HepG2 (cell line): Measurements from ENCODE around the gene C16orf90. TPM values are rescaled to one million over a fixed set of nuclear protein-coding genes. Genes with fewer than 3 reads are reported as not detected.
A peak's percentile ranks its signal among the peaks of the same experiment; 100 is the strongest.

Experiments used
- ATAC-seq: fragments of 200-7000 bp; cut with Tn5 transposase; 3 replicates; pipeline ENCODE4 v1.9.1; 2020; ENCODE audit warnings: mild to moderate bottlenecking, moderate library complexity
- BruUV-seq: library from RNA; stranded (reverse); fragments of 400-500 nt; replicated peaks from 2 replicates; lab custom pipeline; 2021; lab: Mats Ljungman, UMichigan
- CTCF ChIA-PET: fragments of 300-600 bp; formaldehyde crosslinking; extraction: SDS; loops from one replicate; lab custom pipeline; 2021; ENCODE audit warnings: low total read pairs, inconsistent platforms, low intra/inter-chr PET ratio; lab: Yijun Ruan, JAX
- POLR2A ChIA-PET: fragments of 350-600 bp; sonication (Branson Sonifier 250); formaldehyde crosslinking; loops from one replicate; lab custom pipeline; 2020; ENCODE audit warnings: antibody characterized with exemption, inconsistent platforms; lab: Yijun Ruan, JAX
- DNase-seq: peaks from one replicate; pipeline ENCODE4 v3.0.0-alpha.2; 2015; ENCODE audit warnings: low spot score
- FAIRE-seq: peaks from 3 replicates; lab custom pipeline; 2011; peaks lifted over from hg19 to GRCh38; lab: Jason Lieb, UNC
- H2AFZ ChIP-seq: one replicate; pipeline ENCODE4 v1.6.1; 2011; ENCODE audit warnings: low read length, inconsistent platforms
- H3K27ac ChIP-seq: fragments of 300-600 bp; 3 replicates; pipeline ENCODE4 v1.8.0; 2011; ENCODE audit warnings: mixed run types, mild to moderate bottlenecking, mixed read lengths, low read length, inconsistent platforms; ENCODE audit not compliant: insufficient read depth; ENCODE audit errors: extremely low read length
- H3K27me3 ChIP-seq, 2 experiments: fragments of 200-600 bp in 1 of 2; 2 replicates in 1 of 2; 3 replicates in 1 of 2; pipeline versions ENCODE4 v1.6.0 to v1.8.0; 2011; ENCODE audit warnings: low read length in 2 of 2, mild to moderate bottlenecking in 2 of 2, moderate library complexity in 2 of 2, inconsistent platforms in 1 of 2; ENCODE audit not compliant: insufficient read depth in 2 of 2, control insufficient read depth in 1 of 2
- H3K36me3 ChIP-seq, 2 experiments: fragments of 200-600 bp in 1 of 2; replicated peaks in 1 of 2; 2 replicates in 1 of 2; 3 replicates in 1 of 2; pipeline versions ENCODE4 v1.5.1 to v1.8.0; 2011; ENCODE audit warnings: low read length in 2 of 2, inconsistent platforms in 1 of 2; ENCODE audit not compliant: insufficient read depth in 2 of 2, control insufficient read depth in 1 of 2
- H3K4me1 ChIP-seq: 2 replicates; pipeline ENCODE4 v1.5.1; 2012; ENCODE audit warnings: low read length, inconsistent platforms; ENCODE audit not compliant: insufficient read depth
- H3K4me2 ChIP-seq: 2 replicates; pipeline ENCODE4 v1.6.0; 2011; ENCODE audit warnings: low read depth, low read length, inconsistent platforms
- H3K4me3 ChIP-seq, 3 experiments: fragments of 200-600 bp in 1 of 3; sonication (generic), shearing (Covaris generic) in 1 of 3; replicated peaks in 1 of 3; 2 replicates each; pipeline ENCODE4 v1.5.1; 2011 to 2016; ENCODE audit warnings: low read length in 3 of 3, inconsistent platforms in 2 of 3, low read depth in 2 of 3, mild to moderate bottlenecking in 2 of 3, control low read depth in 1 of 3, mixed read lengths in 1 of 3; ENCODE audit not compliant: insufficient read depth in 1 of 3
- H3K79me2 ChIP-seq: one replicate; pipeline ENCODE4 v1.6.1; 2011; ENCODE audit warnings: low read length, inconsistent platforms; ENCODE audit not compliant: insufficient read depth
- H3K9ac ChIP-seq: 2 replicates; pipeline ENCODE4 v1.6.0; 2011; ENCODE audit warnings: mild to moderate bottlenecking, low read depth, low read length, inconsistent platforms; ENCODE audit not compliant: insufficient read depth
- H3K9me3 ChIP-seq: 2 replicates; pipeline ENCODE4 v1.5.1; 2012; ENCODE audit warnings: mild to moderate bottlenecking, low read length
- H4K20me1 ChIP-seq: 2 replicates; pipeline ENCODE4 v1.6.0; 2011; ENCODE audit warnings: inconsistent platforms, mild to moderate bottlenecking, low read length, moderate library complexity; ENCODE audit not compliant: insufficient read depth
- EED ChIP-seq: sonication (generic); formaldehyde crosslinking; IDR thresholded peaks from 2 replicates; pipeline ENCODE4 v1.5.0; 2020; ENCODE audit warnings: mild to moderate bottlenecking, missing genetic modification reagents
- FOXO1 ChIP-seq: sonication (generic); formaldehyde crosslinking; IDR thresholded peaks from 2 replicates; pipeline ENCODE4 v1.4.0; 2020; ENCODE audit warnings: missing genetic modification reagents
- POGK ChIP-seq: sonication (generic); formaldehyde crosslinking; conservative IDR thresholded peaks from 2 replicates; pipeline ENCODE4 v1.8.0; 2022; ENCODE audit warnings: mild to moderate bottlenecking, moderate library complexity, missing genetic modification reagents
- SOX6 ChIP-seq, 2 experiments: fragments of 450-650 bp in 1 of 2; sonication (generic) in 1 of 2; formaldehyde crosslinking in 1 of 2; IDR thresholded peaks; 2 replicates each; pipeline versions ENCODE4 v1.4.0 to v1.6.1; 2017 to 2020; ENCODE audit warnings: antibody characterized with exemption in 1 of 2, mild to moderate bottlenecking in 1 of 2, missing genetic modification reagents in 1 of 2
- SRSF9 ChIP-seq: fragments of 200-400 bp; formaldehyde crosslinking; IDR thresholded peaks from 2 replicates; pipeline ENCODE4 v1.6.1; 2018; ENCODE audit warnings: borderline replicate concordance, mild to moderate bottlenecking, low read depth, low read length; ENCODE audit not compliant: insufficient read depth, poor library complexity, severe bottlenecking
- SRY ChIP-seq: sonication (generic); formaldehyde crosslinking; IDR thresholded peaks from 2 replicates; pipeline ENCODE4 v1.8.0; 2022; ENCODE audit warnings: mild to moderate bottlenecking, missing genetic modification reagents
- SYNCRIP ChIP-seq: fragments of 200-400 bp; formaldehyde crosslinking; IDR thresholded peaks from 2 replicates; pipeline ENCODE4 v1.6.1; 2018; ENCODE audit warnings: mild to moderate bottlenecking, low read depth, low read length; ENCODE audit not compliant: insufficient read depth
- TRAFD1 ChIP-seq: sonication (generic); formaldehyde crosslinking; IDR thresholded peaks from 2 replicates; pipeline ENCODE4 v1.5.1; 2020; ENCODE audit warnings: missing genetic modification reagents, mild to moderate bottlenecking, borderline replicate concordance
- ZNF12 ChIP-seq: sonication (generic); formaldehyde crosslinking; IDR thresholded peaks from 2 replicates; pipeline ENCODE4 v1.5.0; 2020; ENCODE audit warnings: missing genetic modification reagents
- ZSCAN9 ChIP-seq: IDR thresholded peaks from 2 replicates; pipeline ENCODE4 v1.6.1; 2016; ENCODE audit warnings: borderline replicate concordance
- WGBS: methylation state at CpG from one replicate; pipeline ENCODE4 v1.1.6; 2017; ENCODE audit warnings: low lambda C conversion rate; 5-methylcytosine and 5-hydroxymethylcytosine counted together
- in situ Hi-C: cut with HindIII; loops from 2 replicates; pipeline ENCODE4 v1.10.0; 2017; ENCODE audit warnings: low pct_unique_long_range_greater_than_20kb; ENCODE audit not compliant: extremely low pct_ligation_motif_present
- intact Hi-C: fragments of 100-400 bp; cut with micrococcal nuclease; formaldehyde crosslinking; loops from one replicate; pipeline ENCODE4 v1.10.0; 2022; ENCODE audit not compliant: unreplicated experiment
- polyA plus RNA-seq, 8 experiments: library from polyadenylated mRNA; depleted of rRNA in 3 of 8; stranded (reverse) in 7 of 8; unstranded in 1 of 8; fragments of >200 nt; fragmentation: Illumina TruSeq in 4 of 8; extraction: Trizol in 4 of 8; gene quantifications; 2 replicates each; pipeline versions ENCODE4 v1.2.1 to v1.2.3, GENCODE V29; 2011 to 2016; ENCODE audit warnings: low read depth in 4 of 8, missing spikeins in 1 of 8, mixed read lengths in 1 of 8; ENCODE audit not compliant: insufficient read depth in 1 of 8
- total RNA-seq, 5 experiments: library from RNA; depleted of rRNA; stranded (reverse); fragments of >200 nt; fragmentation: Illumina TruSeq; extraction: Trizol; gene quantifications; 2 replicates each; pipeline ENCODE4 v1.2.3, GENCODE V29; 2016; ENCODE audit warnings: low read depth in 1 of 5
- TF ChIP-seq, protein P1 (sequence below): sonication (generic); formaldehyde crosslinking; IDR thresholded peaks from 2 replicates; pipeline ENCODE4 v1.5.0; 2020; ENCODE audit warnings: mild to moderate bottlenecking, missing genetic modification reagents, borderline replicate concordance

The C16orf90 gene
- total and polyA plus RNA-seq, 2 of the 13 experiments (the other 11 are each of a cell fraction or from before 2014, with no cell fraction given): not detected

DNA sequence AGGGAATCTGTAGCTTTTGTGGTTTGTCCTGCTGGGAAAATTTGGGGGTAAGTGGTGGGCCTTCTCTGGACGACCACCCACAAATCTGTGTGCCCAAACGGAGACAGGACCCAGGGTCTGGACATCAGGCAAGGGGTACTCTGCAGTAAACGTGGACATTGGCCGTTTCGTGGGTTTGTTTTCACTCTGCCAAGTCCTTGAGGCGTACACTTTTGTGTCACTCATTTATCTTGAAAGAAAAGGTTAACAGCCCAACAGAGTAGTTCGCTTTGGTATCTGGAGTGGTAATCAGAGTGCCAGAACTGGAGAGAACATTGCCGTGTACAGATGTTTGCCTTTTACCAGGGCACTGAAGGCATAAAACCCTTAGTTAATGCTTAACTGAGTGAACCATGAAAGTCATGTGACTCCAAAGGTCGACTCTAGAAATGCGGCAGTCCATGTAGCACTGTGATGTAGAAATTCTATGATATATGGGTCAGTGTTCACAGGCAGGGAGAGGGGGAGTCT lies 36.4 kb downstream of the C16orf90 start (continued):
- TF ChIP-seq POGK (CRISPR knock-in tag) (peak; percentile 31; the same call in 1 of the 2 replicates), ZNF12 (CRISPR knock-in tag) (0 out of 2 replicates have a peak, but pooled peaks have one; percentile 10)
- TF ChIP-seq, protein P1, sequence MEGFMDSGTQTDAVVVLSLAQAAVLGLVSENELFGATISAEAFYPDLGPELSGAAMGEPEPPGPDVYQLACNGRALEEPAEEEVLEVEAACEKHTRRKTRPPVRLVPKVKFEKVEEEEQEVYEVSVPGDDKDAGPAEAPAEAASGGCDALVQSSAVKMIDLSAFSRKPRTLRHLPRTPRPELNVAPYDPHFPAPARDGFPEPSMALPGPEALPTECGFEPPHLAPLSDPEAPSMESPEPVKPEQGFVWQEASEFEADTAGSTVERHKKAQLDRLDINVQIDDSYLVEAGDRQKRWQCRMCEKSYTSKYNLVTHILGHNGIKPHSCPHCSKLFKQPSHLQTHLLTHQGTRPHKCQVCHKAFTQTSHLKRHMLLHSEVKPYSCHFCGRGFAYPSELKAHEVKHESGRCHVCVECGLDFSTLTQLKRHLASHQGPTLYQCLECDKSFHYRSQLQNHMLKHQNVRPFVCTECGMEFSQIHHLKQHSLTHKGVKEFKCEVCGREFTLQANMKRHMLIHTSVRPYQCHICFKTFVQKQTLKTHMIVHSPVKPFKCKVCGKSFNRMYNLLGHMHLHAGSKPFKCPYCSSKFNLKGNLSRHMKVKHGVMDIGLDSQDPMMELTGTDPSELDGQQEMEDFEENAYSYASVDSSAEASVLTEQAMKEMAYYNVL (CRISPR knock-in tag): no peak

- Histone ChIP-seq H3K27ac (peak overlapping the region; percentile 91), H3K4me1 (peaks cover 70% of the 10 kb centered on the region)
- FAIRE-seq: no peak
- TF ChIP-seq SYNCRIP (no peak), FOXO1 (CRISPR knock-in tag) (0 out of 2 replicates have a peak, but pooled peaks have one; percentile 10), EED (CRISPR knock-in tag) (0 out of 2 replicates have a peak, but pooled peaks have one; percentile 50), SRSF9 (no peak), SOX6 (IDR thresholded peaks at IDR 0.05) (no peak), SOX6 (CRISPR knock-in tag; IDR thresholded peaks at IDR 0.05) (0 out of 2 replicates have a peak, but pooled peaks have one; percentile 2), ZSCAN9 (CRISPR knock-in tag) (no peak), TRAFD1 (CRISPR knock-in tag) (0 out of 2 replicates have a peak, but pooled peaks have one; percentile 21), SRY (CRISPR knock-in tag) (0 out of 2 replicates have a peak, but pooled peaks have one; percentile 5)
Measured at GRCh38 chr16:3458278-3458851, 36.9 kb downstream of the C16orf90 start.

More at GRCh38 chr16:3458278-3458851, 36.9 kb downstream of the C16orf90 start:
- POLR2A ChIA-PET: interaction anchor here (1.0 to 2.8 kb wide), 2 partner anchors 15 to 42 kb away, joined by 3 to 46 read pairs; partner anchors contain the start of genes NAA60 and ZNF597
- Histone ChIP-seq H3K79me2 (peaks cover 52% of the 10 kb centered on the region), H3K4me3 (peak overlapping the region; percentile 74 to 93 (median 92)), H3K9ac (peak overlapping the region; percentile 86), H3K27me3 (no peaks in the 10 kb centered on the region; a peak in 1 of 5 replicates), H3K9me3 (no peaks in the 10 kb centered on the region), H3K4me2 (peak overlapping the region; percentile 91), H2AFZ (no peak overlapping the region), H4K20me1 (peaks cover 35% of the 10 kb centered on the region), H3K36me3 (no peaks in the 10 kb centered on the region; a peak in 1 of 5 replicates)
- BruUV-seq: TSS peak; percentile 84
- in situ Hi-C loops (no loop called here), intact Hi-C loops (loop anchor here (2.0 to 5.0 kb wide), 2 partner anchors 16 to 34 kb away; partner anchors contain the start of genes NAA60 and ZNF597)
- no peak for DNase-seq
- CTCF ChIA-PET: interaction anchor here (1.3 kb wide), 1 partner anchor 43 kb away, joined by 3 read pairs; the partner anchor contains the start of gene CLUAP1
- WGBS: under 1% methylated on average over 14 of the region's 47 CpGs
- peak; percentile 12 for ATAC-seq
